Mucosa of descending colon (tissue), 3 donors: Measurements from ENCODE around the gene PIGO. TPM values are rescaled to one million over a fixed set of nuclear protein-coding genes. Genes with fewer than 3 reads are reported as not detected.

Experiments
- ATAC-seq: fragments of 200-7000 bp; cut with Tn5 transposase; one replicate; pipeline ENCODE4 v1.9.1; 2020; ENCODE audit warnings: mild to moderate bottlenecking, moderate library complexity
- DNase-seq, 3 donors: peaks; one replicate each; pipeline ENCODE4 v3.0.0-alpha.2; 2020
- H3K36me3 ChIP-seq: fragments of 200-600 bp; one replicate; pipeline ENCODE4 v1.8.0; 2021; ENCODE audit warnings: low read depth, mild to moderate bottlenecking
- H3K4me1 ChIP-seq: fragments of 200-600 bp; one replicate; pipeline ENCODE4 v1.8.0; 2021; ENCODE audit warnings: low read depth, mild to moderate bottlenecking
- H3K4me3 ChIP-seq: fragments of 200-600 bp; one replicate; pipeline ENCODE4 v1.8.0; 2021; ENCODE audit warnings: mild to moderate bottlenecking
- H3K9me3 ChIP-seq: fragments of 200-600 bp; one replicate; pipeline ENCODE4 v1.8.0; 2021; ENCODE audit warnings: mild to moderate bottlenecking
- CTCF ChIP-seq: fragments of 200-600 bp; IDR thresholded peaks from one replicate; pipeline ENCODE4 v1.8.0; 2022; ENCODE audit warnings: antibody characterized with exemption, mild to moderate bottlenecking
- intact Hi-C, 2 donors: fragments of 100-400 bp; cut with DNase I in 1 of 2; cut with micrococcal nuclease in 1 of 2; formaldehyde crosslinking; loops; one replicate each; pipeline versions ENCODE4 v1.11.0 to v1.11.1; 2022; cut with DNase I, micrococcal nuclease
- total RNA-seq, 3 donors: library from RNA; stranded (reverse); fragmentation: NEBNext Ultra II Directional in 2 of 3; extraction: Animal tissue kit (Norgen Biotek cat#: 25700) in 2 of 3; gene quantifications; one replicate each; pipeline versions ENCODE4 v1.2.1 to v1.2.4, GENCODE V29; 2021 to 2023
- donor health status: DM: no; HTN: no; CAD: no; lungs with moderate emphysema.
- donor health status: DM: no; HTN: no; CAD: no.
- donor health status: DM: no; HTN: yes; CAD: no.

Gene PIGO
- total RNA-seq, 3 donors from 2014 or later = 22.3 to 35.8 (median 32.9) TPM

GRCh38 chr9:35079041-35079425, 17.4 kb downstream of the PIGO start:
- Histone ChIP-seq H3K9me3 (no peaks in the 10 kb centered on the region), H3K4me3 (peak overlapping the region; percentile 40), H3K36me3 (no peaks in the 10 kb centered on the region), H3K4me1 (peaks cover 10% of the 10 kb centered on the region)
- ATAC-seq = peak; percentile 6
- DNase-seq = no peak
- intact Hi-C loops = no loop called here
- TF ChIP-seq CTCF = no peak

- no peak for TF ChIP-seq CTCF
- no peak overlapping the region for H3K4me3 ChIP-seq
- no peak for DNase-seq
- no peaks in the 10 kb centered on the region for H3K9me3 ChIP-seq
- ATAC-seq = no peak
- no peaks in the 10 kb centered on the region for H3K36me3 ChIP-seq
- H3K4me1 ChIP-seq = peaks cover 10% of the 10 kb centered on the region
- intact Hi-C loops = no loop called here
Observed at GRCh38 chr9:35078066-35078465, 18.3 kb downstream of the PIGO start.

GRCh38 chr9:35076848-35077247, 19.5 kb downstream of the PIGO start:
- no peak for TF ChIP-seq CTCF
- H3K36me3 ChIP-seq = no peaks in the 10 kb centered on the region
- intact Hi-C loops = no loop called here
- H3K9me3 ChIP-seq = no peaks in the 10 kb centered on the region
- ATAC-seq (no peak), DNase-seq (no peak)
- no peak overlapping the region for H3K4me3 ChIP-seq
- H3K4me1 ChIP-seq = peaks cover 10% of the 10 kb centered on the region

- Histone ChIP-seq H3K4me3 (no peak overlapping the region), H3K9me3 (no peaks in the 10 kb centered on the region), H3K4me1 (peaks cover 17% of the 10 kb centered on the region), H3K36me3 (no peaks in the 10 kb centered on the region)
- ATAC-seq = no peak
- DNase-seq = no peak
- intact Hi-C loops = no loop called here
- TF ChIP-seq CTCF = no peak
Observed at GRCh38 chr9:35075358-35075757, 21.0 kb downstream of the PIGO start.

GRCh38 chr9:35074791-35075190, 21.6 kb downstream of the PIGO start:
- Histone ChIP-seq H3K9me3 (no peaks in the 10 kb centered on the region), H3K4me1 (peaks cover 22% of the 10 kb centered on the region), H3K36me3 (no peaks in the 10 kb centered on the region), H3K4me3 (no peak overlapping the region)
- DNase-seq = no peak
- no peak for TF ChIP-seq CTCF
- no peak for ATAC-seq
- intact Hi-C loops = no loop called here

GRCh38 chr9:35074141-35074540, 22.2 kb downstream of the PIGO start:
- no peak for TF ChIP-seq CTCF
- Histone ChIP-seq H3K36me3 (no peaks in the 10 kb centered on the region), H3K4me1 (peaks cover 19% of the 10 kb centered on the region), H3K4me3 (no peak overlapping the region), H3K9me3 (no peaks in the 10 kb centered on the region)
- intact Hi-C loops = no loop called here
- ATAC-seq (no peak), DNase-seq (no peak)
